Osteoblast (primary cell): ENCODE results near the gene ACSL6. TPM values are rescaled to one million over a fixed set of nuclear protein-coding genes. Genes with fewer than 3 reads are reported as not detected.

Experiments
- DNase-seq: peaks from one replicate; pipeline ENCODE4 v3.0.0; 2011; ENCODE audit warnings: low spot score, mixed read lengths; ENCODE audit not compliant: insufficient read length; ENCODE audit errors: missing footprints
- H2AFZ ChIP-seq: 2 replicates; pipeline ENCODE4 v1.6.0; 2011; ENCODE audit warnings: mild to moderate bottlenecking, low read length
- H3K27ac ChIP-seq: 2 replicates; pipeline ENCODE4 v1.5.1; 2011; ENCODE audit warnings: mild to moderate bottlenecking, low read depth, low read length, moderate library complexity
- H3K27me3 ChIP-seq: 2 replicates; pipeline ENCODE4 v1.6.0; 2012; ENCODE audit warnings: mild to moderate bottlenecking, control low read depth, inconsistent platforms, low read length, moderate library complexity; ENCODE audit not compliant: insufficient read depth
- H3K36me3 ChIP-seq: 2 replicates; pipeline ENCODE4 v1.5.1; 2011; ENCODE audit warnings: mild to moderate bottlenecking, low read length, control low read depth, moderate library complexity; ENCODE audit not compliant: insufficient read depth
- H3K4me1 ChIP-seq: 2 replicates; pipeline ENCODE4 v1.5.1; 2011; ENCODE audit warnings: mild to moderate bottlenecking, low read length, control low read depth, moderate library complexity; ENCODE audit not compliant: insufficient read depth
- H3K4me2 ChIP-seq: 2 replicates; pipeline ENCODE4 v1.6.0; 2011; ENCODE audit warnings: mild to moderate bottlenecking, low read length; ENCODE audit not compliant: insufficient read depth
- H3K4me3 ChIP-seq: fragments of 200-600 bp; sonication (generic); 3 replicates; pipeline ENCODE4 v1.5.1; 2012; ENCODE audit warnings: mild to moderate bottlenecking, low read length, inconsistent platforms; ENCODE audit not compliant: insufficient read depth
- H3K79me2 ChIP-seq: 2 replicates; pipeline ENCODE4 v1.6.0; 2012; ENCODE audit warnings: mild to moderate bottlenecking, low read length, control low read depth, inconsistent platforms; ENCODE audit not compliant: insufficient read depth
- H3K9me3 ChIP-seq: 2 replicates; pipeline ENCODE4 v1.5.1; 2011; ENCODE audit warnings: low read depth, low read length, control low read depth
- H4K20me1 ChIP-seq: 2 replicates; pipeline ENCODE4 v1.6.0; 2012; ENCODE audit warnings: mild to moderate bottlenecking, low read length, control low read depth; ENCODE audit not compliant: insufficient read depth
- CTCF ChIP-seq: IDR thresholded peaks from 2 replicates; pipeline ENCODE4 v1.5.1; 2011; ENCODE audit warnings: mild to moderate bottlenecking, low read depth, low read length, moderate library complexity; ENCODE audit errors: extremely low read depth
- total RNA-seq: library from RNA; depleted of rRNA; stranded (reverse); fragments of >200 nt; gene quantifications from 2 replicates; pipeline ENCODE4 v1.2.3, GENCODE V29; 2012

ACSL6 gene
- total RNA-seq, 1 donor = not detected

DNA sequence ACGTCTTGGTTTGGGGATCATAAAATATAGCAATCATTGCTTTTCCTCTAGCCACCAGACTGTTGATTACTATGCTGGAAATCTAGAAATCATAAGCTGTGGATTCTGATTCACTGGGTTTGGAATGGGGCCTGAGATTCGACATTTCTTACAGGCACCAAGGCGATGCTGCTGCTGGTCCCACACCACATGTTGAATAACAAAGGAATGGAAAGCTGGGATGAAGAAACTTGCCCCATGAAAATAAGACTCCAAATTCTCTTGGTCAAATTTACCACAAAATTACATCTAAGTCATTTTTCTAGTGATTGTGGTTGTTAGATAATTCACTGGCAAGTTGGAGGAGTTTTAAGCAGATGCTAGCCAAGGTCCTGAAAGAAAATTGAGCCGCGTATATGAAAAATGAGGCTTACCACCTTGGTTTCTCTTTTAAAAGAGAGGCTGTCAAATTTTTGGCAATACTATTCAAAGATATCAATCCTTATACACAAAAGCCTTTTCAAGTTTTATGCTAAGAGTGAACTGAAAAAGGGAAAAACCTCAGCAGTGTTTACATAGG is 43.0 kb downstream of the ACSL6 start:
- Histone ChIP-seq H3K27me3 (peaks cover 4% of the 10 kb centered on the region), H3K9me3 (no peaks in the 10 kb centered on the region), H4K20me1 (no peaks in the 10 kb centered on the region), H3K4me1 (no peaks in the 10 kb centered on the region), H2AFZ (no peak overlapping the region), H3K4me3 (no peak overlapping the region), H3K27ac (no peak overlapping the region), H3K4me2 (no peak overlapping the region), H3K36me3 (no peaks in the 10 kb centered on the region), H3K79me2 (no peaks in the 10 kb centered on the region)
- DNase-seq = no peak
- TF ChIP-seq CTCF = no peak

DNA sequence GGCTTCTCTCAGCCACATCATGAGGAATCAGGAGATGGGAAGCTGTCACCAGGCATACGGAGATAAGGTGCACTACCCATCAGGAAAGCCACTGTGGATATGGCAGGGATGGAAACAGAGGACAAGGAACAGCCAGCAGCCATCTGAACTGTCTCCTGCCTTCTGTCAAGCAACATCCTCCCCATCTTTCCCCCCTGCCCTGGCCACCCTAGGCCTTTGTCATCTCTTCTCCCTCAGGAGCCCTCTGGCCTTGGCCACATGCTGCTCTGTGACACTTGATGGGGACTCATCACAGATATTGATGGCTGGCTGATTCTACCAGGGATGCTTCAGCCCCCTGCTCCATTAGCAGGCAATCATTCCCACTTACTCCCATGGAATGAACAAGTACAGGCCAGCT is 44.9 kb downstream of the ACSL6 start:
- Histone ChIP-seq H3K27ac (no peak overlapping the region), H3K36me3 (no peaks in the 10 kb centered on the region), H3K79me2 (no peaks in the 10 kb centered on the region), H3K27me3 (peaks cover 4% of the 10 kb centered on the region), H3K4me3 (no peak overlapping the region), H2AFZ (no peak overlapping the region), H4K20me1 (no peaks in the 10 kb centered on the region), H3K4me1 (no peaks in the 10 kb centered on the region), H3K9me3 (no peaks in the 10 kb centered on the region), H3K4me2 (no peak overlapping the region)
- no peak for DNase-seq
- TF ChIP-seq CTCF = no peak

DNA sequence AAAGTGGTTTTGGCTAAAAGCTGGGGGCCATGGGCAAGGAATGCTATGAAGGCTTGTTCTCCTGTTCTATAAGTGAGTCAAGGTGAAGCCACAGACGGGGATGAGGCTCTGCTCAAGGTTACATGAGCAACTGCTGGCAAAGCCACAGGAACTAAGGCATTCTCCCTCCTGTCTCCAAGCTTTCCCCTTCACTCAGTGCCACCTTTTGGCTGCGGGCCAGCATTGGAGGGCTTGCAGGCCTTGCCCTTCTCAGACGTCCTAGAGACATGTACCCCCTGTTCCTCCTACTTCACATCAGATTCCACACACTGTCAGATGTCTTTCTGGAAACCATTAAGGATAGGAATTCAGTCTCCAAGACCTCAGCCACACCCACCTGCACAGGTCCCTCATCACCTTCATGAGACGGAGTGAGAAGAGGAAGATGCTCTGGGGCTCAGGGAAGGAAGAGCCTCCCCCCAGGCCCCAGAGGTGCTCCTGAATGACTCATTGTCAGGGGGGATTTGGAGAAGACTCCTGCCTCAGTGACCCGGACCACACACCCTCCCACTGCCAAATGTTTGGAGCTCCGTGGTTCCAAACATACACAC is 45.5 kb downstream of the ACSL6 start:
- no peaks in the 10 kb centered on the region for H4K20me1 ChIP-seq
- no peak overlapping the region for H3K27ac ChIP-seq
- H3K9me3 ChIP-seq = no peaks in the 10 kb centered on the region
- no peaks in the 10 kb centered on the region for H3K79me2 ChIP-seq
- peaks cover 4% of the 10 kb centered on the region for H3K27me3 ChIP-seq
- no peaks in the 10 kb centered on the region for H3K36me3 ChIP-seq
- H3K4me3 ChIP-seq = no peak overlapping the region
- H2AFZ ChIP-seq = no peak overlapping the region
- no peak for TF ChIP-seq CTCF
- no peaks in the 10 kb centered on the region for H3K4me1 ChIP-seq
- DNase-seq = no peak
- no peak overlapping the region for H3K4me2 ChIP-seq

- no peaks in the 10 kb centered on the region for H3K9me3 ChIP-seq
- H3K79me2 ChIP-seq = no peaks in the 10 kb centered on the region
- DNase-seq = no peak
- H3K27ac ChIP-seq = no peak overlapping the region
- no peak overlapping the region for H2AFZ ChIP-seq
- H3K4me1 ChIP-seq = no peaks in the 10 kb centered on the region
- no peaks in the 10 kb centered on the region for H3K36me3 ChIP-seq
- no peaks in the 10 kb centered on the region for H4K20me1 ChIP-seq
- H3K27me3 ChIP-seq = no peaks in the 10 kb centered on the region
- no peak overlapping the region for H3K4me2 ChIP-seq
- no peak for TF ChIP-seq CTCF
- H3K4me3 ChIP-seq = no peak overlapping the region
These were observed 51.6 kb downstream of the ACSL6 start for GRCh38 chr5:131959906-131960305.
